Measurements from ENCODE around the gene SPTSSA.

Gene SPTSSA

DNA sequence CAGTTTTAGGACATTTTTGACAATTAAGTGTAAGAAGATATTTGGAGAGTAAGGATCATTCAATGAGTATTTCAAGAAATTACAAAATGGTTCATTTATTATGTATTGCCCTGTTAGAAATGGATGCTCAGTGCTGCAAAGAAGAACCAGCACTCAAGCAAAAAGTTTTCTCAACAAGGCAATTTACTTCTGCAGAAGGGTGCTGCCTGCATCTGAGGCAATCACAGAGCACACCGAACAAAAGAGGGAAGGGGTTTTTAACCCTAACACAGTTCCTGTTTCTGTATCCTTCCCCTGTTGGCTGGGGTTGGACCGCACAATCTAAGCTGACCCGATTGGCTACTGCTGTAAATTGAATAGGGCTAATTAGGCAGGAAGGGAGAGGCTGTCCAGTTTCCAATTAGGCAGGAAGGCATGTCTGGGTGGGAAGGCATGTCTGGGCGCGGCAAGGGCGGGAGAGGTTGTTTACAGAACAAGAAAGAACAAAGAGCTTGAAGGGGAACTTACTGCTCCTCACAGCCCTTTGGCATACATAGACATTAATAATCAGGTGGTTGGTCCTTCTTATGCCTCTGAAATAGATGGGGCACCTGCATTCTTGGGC is 41.4 kb downstream of the SPTSSA start:
- TF ChIP-seq POLR2AphosphoS5 (IDR thresholded peaks at IDR 0.05; ENCODE audit: low read depth, low read length) (no peak), FOXP2 (optimal IDR thresholded peaks at IDR 0.05; ENCODE audit: borderline replicate concordance, extremely low read depth, extremely low read length, insufficient read depth) (no peak), SIN3A (IDR thresholded peaks at IDR 0.05; ENCODE audit: borderline replicate concordance, insufficient read depth, low read length) (no peak), TAF1 (IDR thresholded peaks at IDR 0.05; ENCODE audit: borderline replicate concordance, insufficient read depth, low read length) (no peak)
- TF ChIP-seq, protein P1, sequence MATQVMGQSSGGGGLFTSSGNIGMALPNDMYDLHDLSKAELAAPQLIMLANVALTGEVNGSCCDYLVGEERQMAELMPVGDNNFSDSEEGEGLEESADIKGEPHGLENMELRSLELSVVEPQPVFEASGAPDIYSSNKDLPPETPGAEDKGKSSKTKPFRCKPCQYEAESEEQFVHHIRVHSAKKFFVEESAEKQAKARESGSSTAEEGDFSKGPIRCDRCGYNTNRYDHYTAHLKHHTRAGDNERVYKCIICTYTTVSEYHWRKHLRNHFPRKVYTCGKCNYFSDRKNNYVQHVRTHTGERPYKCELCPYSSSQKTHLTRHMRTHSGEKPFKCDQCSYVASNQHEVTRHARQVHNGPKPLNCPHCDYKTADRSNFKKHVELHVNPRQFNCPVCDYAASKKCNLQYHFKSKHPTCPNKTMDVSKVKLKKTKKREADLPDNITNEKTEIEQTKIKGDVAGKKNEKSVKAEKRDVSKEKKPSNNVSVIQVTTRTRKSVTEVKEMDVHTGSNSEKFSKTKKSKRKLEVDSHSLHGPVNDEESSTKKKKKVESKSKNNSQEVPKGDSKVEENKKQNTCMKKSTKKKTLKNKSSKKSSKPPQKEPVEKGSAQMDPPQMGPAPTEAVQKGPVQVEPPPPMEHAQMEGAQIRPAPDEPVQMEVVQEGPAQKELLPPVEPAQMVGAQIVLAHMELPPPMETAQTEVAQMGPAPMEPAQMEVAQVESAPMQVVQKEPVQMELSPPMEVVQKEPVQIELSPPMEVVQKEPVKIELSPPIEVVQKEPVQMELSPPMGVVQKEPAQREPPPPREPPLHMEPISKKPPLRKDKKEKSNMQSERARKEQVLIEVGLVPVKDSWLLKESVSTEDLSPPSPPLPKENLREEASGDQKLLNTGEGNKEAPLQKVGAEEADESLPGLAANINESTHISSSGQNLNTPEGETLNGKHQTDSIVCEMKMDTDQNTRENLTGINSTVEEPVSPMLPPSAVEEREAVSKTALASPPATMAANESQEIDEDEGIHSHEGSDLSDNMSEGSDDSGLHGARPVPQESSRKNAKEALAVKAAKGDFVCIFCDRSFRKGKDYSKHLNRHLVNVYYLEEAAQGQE (IDR thresholded peaks at IDR 0.05; ENCODE audit: insufficient read depth in 1 of 2, low read depth in 2 of 2, low read length in 2 of 2), result no peak

DNA sequence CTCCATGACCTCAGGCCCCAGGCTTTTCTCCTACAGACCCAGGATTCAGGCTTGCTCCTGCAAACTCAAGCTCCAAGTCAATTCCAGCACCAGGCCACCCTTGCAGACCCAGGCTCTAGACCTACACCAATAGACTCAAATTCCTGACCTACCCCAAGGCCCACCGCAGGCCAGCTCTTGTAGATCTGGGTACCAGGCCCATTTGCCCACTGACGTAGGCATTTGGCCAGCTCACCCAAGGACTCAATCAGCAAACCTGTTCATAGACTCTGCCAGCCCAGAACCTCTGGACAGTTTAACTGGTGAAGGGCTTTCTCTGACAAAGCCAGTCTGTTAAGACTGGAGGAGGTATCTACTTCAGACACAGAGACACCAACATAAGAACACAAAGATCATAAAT is 52.3 kb downstream of the SPTSSA start:
- TF ChIP-seq FOXP2 (optimal IDR thresholded peaks at IDR 0.05; ENCODE audit: borderline replicate concordance, extremely low read depth, extremely low read length, insufficient read depth) (no peak), SIN3A (IDR thresholded peaks at IDR 0.05; ENCODE audit: borderline replicate concordance, insufficient read depth, low read length) (no peak), TAF1 (IDR thresholded peaks at IDR 0.05; ENCODE audit: borderline replicate concordance, insufficient read depth, low read length) (no peak), POLR2AphosphoS5 (IDR thresholded peaks at IDR 0.05; ENCODE audit: low read depth, low read length) (no peak)
- TF ChIP-seq, protein P1 (IDR thresholded peaks at IDR 0.05; ENCODE audit: insufficient read depth in 1 of 2, low read depth in 2 of 2, low read length in 2 of 2), result no peak

DNA sequence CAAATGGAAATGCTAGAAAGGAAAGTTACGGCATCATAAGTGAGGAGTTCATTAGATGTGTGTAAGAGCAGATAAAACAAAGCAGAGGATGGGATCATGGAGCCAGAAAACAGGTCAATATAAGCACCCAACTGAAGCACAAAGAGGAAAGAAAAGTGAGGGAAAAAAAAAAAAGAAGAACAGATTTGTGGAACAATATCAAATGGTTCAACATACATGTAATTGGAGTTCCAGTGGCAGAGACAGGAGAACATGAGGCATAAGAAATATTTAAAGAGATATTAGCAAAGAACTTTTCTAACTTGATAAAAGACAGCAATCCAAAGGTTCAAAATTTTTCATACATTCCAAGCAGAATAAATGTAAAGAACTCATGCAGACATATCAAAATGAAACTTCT is 54.1 kb downstream of the SPTSSA start:
- TF ChIP-seq SIN3A (IDR thresholded peaks at IDR 0.05; ENCODE audit: borderline replicate concordance, insufficient read depth, low read length) (no peak), FOXP2 (optimal IDR thresholded peaks at IDR 0.05; ENCODE audit: borderline replicate concordance, extremely low read depth, extremely low read length, insufficient read depth) (no peak), POLR2AphosphoS5 (IDR thresholded peaks at IDR 0.05; ENCODE audit: low read depth, low read length) (no peak), TAF1 (IDR thresholded peaks at IDR 0.05; ENCODE audit: borderline replicate concordance, insufficient read depth, low read length) (no peak)
- TF ChIP-seq, protein P1 (IDR thresholded peaks at IDR 0.05; ENCODE audit: insufficient read depth in 1 of 2, low read depth in 2 of 2, low read length in 2 of 2), result no peak

DNA sequence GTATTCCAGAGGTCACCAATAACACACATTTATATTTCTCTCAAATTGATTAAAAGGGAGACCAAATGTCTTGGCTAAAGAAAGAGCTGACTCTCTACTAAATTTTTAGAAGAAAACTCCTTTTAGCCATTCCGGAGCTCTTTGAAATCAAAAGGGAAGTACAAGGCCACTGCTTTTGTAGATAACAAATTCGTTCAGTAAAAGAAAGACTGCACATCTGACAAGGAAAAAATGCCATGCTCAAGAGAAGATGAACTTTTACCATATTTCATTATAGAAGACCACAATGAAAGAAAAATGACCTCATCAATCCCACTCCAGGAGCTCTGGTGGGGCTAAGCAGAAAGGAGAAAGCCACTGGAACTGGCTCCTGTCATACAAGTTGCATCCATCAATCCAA is 57.6 kb downstream of the SPTSSA start:
- TF ChIP-seq POLR2AphosphoS5 (IDR thresholded peaks at IDR 0.05; ENCODE audit: low read depth, low read length), result no peak
- TF ChIP-seq TAF1 (IDR thresholded peaks at IDR 0.05; ENCODE audit: borderline replicate concordance, insufficient read depth, low read length), result no peak
- no peak for TF ChIP-seq FOXP2 (optimal IDR thresholded peaks at IDR 0.05; ENCODE audit: borderline replicate concordance, extremely low read depth, extremely low read length, insufficient read depth)
- TF ChIP-seq, protein P1 (IDR thresholded peaks at IDR 0.05; ENCODE audit: insufficient read depth in 1 of 2, low read depth in 2 of 2, low read length in 2 of 2), result no peak
- TF ChIP-seq SIN3A (IDR thresholded peaks at IDR 0.05; ENCODE audit: borderline replicate concordance, insufficient read depth, low read length), result no peak

All from PFSK-1 (cell line).